Stimulated activated CD8-positive, alpha-beta memory T cell treated with anti-CD3 and anti-CD28 coated beads, Interleukin-15, amount 100 ng/mL, for 48 hours (primary cell): Measurements from ENCODE around the gene MTAP.

Experiments
- DNase-seq, 2 donors: peaks; one replicate each; pipeline ENCODE4 v3.0.0-alpha.2; 2020; ENCODE audit warnings: low read depth in 2 of 2

Gene MTAP

DNA sequence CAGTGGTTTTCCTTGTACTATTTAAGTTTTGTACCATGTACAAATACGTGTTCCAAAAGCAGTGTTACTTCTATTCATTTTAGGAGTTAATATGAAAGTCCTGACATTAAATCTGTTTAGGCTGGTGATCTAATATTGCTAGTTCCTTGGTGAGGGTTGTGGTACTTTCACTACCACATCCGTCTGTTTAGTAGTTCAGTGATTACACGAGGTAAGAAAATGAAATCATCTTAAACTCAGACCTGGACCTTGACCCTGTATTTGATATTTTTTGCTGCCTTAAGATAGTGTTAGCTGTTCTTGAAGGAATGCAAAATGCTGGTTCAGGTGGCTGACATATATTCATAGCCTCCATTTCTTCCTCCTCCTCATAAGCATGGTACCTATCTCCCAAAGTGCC, 50.3 kb downstream of the MTAP start:
- no peak for DNase-seq

GRCh38 chr9:21853414-21853813, 51.0 kb downstream of the MTAP start:
- DNase-seq = no peak

DNA sequence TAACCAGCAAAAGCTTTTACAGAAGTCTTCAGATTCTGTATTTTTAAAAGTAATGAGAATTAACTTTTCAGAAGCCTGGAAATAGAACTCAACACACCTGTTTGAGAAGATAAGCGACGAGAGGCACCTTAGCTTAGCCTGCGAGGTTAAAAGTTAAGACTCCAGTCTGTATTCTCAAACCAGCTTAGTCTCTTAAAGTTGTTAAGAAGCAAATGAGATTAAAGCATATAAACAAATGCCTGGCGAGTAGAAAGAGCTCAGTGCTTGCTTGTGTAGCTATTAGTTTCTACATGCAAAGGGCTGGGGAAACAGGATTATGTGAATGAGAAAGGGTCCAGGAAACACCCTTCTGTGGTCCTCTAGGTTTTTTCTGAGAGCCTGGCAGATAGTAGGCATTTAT, 51.7 kb downstream of the MTAP start:
- no peak for DNase-seq

GRCh38 chr9:21854594-21854993, 52.2 kb downstream of the MTAP start:
- DNase-seq = no peak

GRCh38 chr9:21856301-21857094, 54.1 kb downstream of the MTAP start:
- DNase-seq = no peak

- no peak for DNase-seq
These were observed 60.4 kb downstream of the MTAP start for GRCh38 chr9:21862871-21863270.

- DNase-seq = no peak
These were observed 62.1 kb downstream of the MTAP start for GRCh38 chr9:21864505-21864904.

DNA sequence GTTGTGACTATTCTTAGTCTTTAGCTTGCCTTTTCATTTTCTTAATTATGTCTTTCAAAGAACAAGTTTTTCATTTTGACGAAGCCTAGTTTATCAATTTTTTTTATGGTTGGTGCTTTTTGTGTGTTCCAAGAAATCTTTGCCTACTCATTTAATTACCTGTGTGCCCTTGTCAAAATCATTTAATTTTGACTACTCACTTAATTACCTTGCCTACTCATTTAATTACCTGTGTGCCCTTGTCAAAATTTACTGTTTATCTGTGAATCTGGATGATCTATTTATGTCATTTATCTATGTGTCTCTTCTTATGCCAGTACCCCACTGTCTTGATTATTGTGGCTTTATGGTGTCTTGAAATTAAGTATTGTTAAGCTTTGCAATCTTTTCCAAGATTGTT, 63.9 kb downstream of the MTAP start:
- no peak for DNase-seq

DNA sequence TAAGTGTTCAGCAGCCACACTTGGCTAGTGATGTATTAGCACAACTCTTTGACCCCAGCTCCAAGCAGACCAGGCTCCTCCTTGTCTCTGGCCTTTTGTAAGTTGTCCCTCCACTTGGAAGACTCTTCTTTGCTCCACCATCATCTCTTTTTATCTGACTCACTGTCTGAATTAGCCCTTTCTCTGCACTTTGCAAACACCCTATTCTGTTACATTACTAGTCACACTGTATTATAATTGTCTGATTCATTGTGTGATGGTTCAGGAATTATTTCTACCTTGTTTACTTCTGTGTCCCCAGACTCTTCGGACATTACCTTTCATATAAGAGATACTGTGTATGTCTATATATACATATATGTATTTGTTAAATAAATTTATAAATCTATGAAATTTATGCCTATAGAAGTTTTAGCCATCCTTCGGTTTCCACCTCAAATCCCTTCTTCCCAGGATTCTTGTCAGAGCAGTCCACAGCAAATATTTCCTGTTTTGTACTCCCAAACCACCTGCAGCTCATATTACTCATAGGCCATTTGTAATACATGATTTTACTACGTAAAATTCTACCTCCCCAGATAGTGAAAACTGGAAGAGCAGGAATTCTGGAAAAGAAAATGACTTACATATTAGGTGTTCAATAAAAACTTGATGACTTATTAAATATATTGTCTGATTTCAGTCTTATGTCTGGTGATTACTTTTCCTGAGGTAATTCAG, 69.0 kb downstream of the MTAP start:
- DNase-seq = no peak

DNA sequence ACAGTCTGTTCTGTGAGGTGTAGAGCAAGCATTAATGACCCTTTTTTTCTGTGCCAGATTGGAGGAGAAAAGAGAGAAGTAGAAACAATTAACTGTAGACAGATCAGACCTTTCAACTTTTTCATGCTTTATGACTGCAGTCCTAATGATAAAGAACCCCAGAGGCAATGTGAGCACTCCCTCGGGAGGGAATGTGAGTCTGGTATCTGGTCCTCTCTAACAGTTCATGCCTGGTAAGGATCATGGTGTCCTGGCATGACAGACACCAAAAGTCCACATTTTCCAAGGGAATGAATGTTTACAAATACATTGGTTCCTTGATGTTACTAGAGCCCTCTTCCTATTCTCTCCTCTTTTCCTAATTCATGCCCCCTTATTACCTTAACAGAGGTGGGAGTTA, 70.3 kb downstream of the MTAP start:
- no peak for DNase-seq

DNA sequence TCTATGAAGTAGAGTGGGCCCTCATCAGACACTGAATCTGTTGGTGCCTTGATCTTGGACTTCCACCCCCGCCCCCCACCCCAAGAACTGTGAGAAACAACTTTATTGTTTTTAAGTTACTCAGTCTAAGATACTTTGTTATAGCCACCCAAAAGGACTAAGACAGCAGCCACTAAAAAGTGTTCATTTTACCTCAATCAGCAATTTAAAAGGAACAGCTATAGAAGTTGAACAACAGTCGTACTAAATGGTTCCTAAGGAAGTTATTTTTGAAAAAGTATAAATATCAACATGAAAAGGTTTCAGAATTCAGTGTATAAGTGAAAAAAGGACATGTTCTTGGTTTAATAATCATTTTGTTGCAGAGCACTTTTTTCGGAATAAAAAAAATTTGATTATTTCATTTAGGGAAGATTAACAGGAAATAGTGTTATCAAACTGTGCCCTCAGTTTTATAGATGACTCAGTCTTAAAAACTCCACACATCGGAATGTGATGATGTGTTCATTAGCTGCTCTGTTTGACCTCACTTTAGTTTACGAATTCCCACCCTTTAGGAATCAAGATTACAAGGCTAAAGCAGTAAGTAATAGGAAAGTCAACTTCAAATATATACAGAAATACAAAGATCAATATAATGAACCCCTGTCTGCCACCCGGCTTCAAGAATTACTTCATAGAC, 71.2 kb downstream of the MTAP start:
- no peak for DNase-seq

DNA sequence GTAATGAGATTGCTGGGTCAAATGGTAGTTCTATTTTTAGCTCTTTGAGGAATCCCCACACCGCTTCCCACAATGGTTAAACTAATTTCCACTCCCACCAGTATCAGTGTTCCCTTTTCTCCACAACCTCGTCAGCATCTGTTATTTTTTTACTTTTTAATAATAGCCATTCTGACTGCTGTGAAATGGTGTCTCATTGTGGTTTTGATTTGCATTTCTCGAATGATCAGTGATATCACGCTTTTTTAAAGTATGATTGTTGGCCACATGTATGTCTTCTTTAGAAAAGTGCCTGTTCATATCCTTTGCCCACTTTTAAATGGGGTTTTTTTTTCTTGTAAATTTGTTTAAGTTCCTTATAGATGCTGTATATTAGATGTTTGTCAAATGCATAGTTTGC, 73.5 kb downstream of the MTAP start:
- DNase-seq = no peak

GRCh38 chr9:21883642-21884041, 81.2 kb downstream of the MTAP start:
- no peak for DNase-seq

DNA sequence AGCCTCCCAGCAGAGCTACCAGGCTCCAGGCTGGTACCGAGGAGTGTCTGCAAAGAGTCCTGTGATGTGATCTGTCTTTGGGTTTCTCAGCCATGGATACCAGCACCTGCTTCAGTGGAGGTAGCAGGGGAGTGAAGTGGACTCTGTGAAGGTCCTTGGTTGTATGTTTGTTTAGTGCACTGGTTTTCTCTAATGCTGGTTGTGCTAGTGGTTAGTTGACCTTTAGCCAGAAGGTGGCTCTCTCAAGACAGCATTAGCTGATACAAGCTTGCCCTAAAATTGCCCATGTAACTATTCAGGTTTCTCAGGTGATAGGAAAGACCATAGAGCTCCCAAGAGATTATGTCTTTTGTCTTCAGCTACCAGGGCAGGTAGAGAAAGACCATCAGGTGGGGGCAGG, 87.2 kb downstream of the MTAP start:
- no peak for DNase-seq

- no peak for DNase-seq
These were observed 88.3 kb downstream of the MTAP start for GRCh38 chr9:21890696-21891095.

DNA sequence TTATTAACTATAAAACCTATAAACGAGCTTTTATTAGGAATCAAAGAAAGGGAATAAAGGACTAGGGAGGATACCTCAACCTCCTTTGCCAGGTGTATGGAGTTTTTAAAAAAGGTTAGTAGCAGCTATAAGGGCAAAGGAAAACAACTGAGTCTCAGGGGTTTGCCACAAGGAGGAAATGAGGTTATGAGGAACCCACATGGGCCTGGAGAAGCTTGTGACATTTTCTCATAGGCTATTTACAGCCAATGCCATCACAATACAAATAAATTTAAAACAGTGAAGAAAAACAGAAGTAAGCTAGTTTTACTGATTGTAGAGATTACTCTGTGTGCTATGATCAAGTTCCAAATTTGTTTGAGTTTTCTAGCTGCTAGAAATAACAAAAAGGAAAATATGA, 99.1 kb downstream of the MTAP start:
- DNase-seq = no peak

GRCh38 chr9:21902136-21902535, 99.7 kb downstream of the MTAP start:
- no peak for DNase-seq

DNA sequence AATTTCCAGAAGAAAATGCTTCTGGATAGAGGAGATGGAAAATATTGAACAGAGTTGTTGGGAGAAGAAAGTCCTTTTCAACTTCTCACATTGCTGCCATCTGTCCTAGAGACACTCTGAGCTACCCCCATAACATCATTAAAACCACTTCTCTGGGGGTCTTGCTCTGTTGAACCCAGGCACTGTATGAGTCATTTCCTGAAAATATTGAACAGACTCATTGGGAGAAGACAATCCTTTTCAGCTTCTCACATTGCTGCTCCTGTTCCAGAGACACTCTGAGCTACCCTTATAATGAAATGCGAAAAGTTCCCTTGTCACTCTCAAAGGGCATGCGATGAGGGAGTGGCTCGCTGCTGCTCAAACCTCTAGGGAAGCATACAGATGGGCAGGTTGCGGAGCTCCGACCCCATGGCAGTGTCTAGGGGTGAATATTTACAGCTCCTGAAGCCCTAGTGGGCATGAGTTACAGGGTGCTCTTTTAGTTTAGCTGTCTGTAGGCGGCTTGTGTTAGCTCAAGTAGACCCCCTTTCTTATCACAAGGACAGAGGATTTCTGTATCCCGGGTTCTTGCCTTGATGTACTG, 101.0 kb downstream of the MTAP start:
- DNase-seq = no peak

GRCh38 chr9:21904371-21904770, 101.9 kb downstream of the MTAP start:
- DNase-seq = no peak

DNA sequence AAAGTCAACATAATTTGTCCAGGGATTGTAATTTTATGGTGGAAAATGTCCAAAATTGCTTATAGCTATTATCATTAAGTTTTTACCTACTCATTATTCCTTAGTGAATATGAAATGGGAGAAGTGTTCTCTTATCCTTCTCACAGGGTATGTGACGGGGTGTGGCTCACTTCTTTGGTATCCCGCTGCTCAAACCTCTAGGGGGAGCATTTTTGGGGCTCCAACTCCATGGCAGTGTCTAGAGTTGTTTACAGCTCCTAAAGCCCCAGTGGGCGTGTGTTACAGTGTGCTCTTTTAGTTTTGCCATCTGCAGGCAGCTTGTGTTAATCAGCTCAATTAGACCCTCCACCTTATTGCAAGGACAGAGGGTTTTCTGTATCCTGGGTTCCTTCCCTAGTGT, 102.3 kb downstream of the MTAP start:
- DNase-seq = no peak

DNA sequence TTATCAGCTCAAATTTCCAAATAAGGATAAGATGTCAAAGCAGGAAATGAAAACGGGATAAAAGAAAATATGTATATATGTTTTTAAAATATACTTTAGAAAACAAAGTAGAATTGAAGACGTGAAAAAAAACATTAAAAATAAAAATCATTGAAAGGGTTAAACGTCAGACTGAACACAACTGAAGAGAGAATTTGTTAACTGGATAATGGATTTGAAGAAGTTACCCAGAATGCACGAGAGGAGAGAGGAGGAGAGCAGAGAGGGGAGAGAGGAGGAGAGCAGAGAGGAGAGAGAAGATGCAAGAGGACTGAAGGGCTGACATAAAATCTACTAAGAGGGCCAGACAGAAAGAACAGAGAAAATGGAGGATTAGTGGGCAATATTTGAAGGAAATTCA, 103.8 kb downstream of the MTAP start:
- DNase-seq = no peak

- DNase-seq = no peak
These were observed 104.4 kb downstream of the MTAP start for GRCh38 chr9:21906881-21907280.
